Left ventricle myocardium inferior (tissue), 1 donor: ENCODE data around the gene RALGPS1. TPM values are rescaled to one million over a fixed set of nuclear protein-coding genes. Genes with fewer than 3 reads are reported as not detected.
A peak's percentile ranks its signal among the peaks of the same experiment; 100 is the strongest.

ENCODE experiments used
- DNase-seq: peaks from one replicate; pipeline ENCODE4 v3.0.0-alpha.2; 2020
- H3K27ac ChIP-seq: fragments of 200-600 bp; replicated peaks from 2 replicates; pipeline ENCODE4 v1.8.0; 2021
- H3K27me3 ChIP-seq: fragments of 200-600 bp; 2 replicates; pipeline ENCODE4 v1.8.0; 2021; ENCODE audit warnings: low read depth
- H3K36me3 ChIP-seq: fragments of 200-600 bp; 2 replicates; pipeline ENCODE4 v1.8.0; 2021
- H3K4me1 ChIP-seq: fragments of 200-600 bp; 2 replicates; pipeline ENCODE4 v1.8.0; 2021
- H3K4me3 ChIP-seq: fragments of 200-600 bp; 2 replicates; pipeline ENCODE4 v1.8.0; 2021; ENCODE audit warnings: mild to moderate bottlenecking, moderate library complexity
- H3K9me3 ChIP-seq: fragments of 200-600 bp; replicated peaks from 2 replicates; pipeline ENCODE4 v1.8.0; 2021
- CTCF ChIP-seq: fragments of 200-600 bp; IDR thresholded peaks from 2 replicates; pipeline ENCODE4 v1.8.0; 2021; ENCODE audit warnings: antibody characterized with exemption, mild to moderate bottlenecking, borderline replicate concordance
- intact Hi-C: fragments of 100-400 bp; cut with micrococcal nuclease; formaldehyde crosslinking; loops from one replicate; pipeline ENCODE4 v1.11.0; 2022
- total RNA-seq: library from RNA; stranded (reverse); fragmentation: NEBNext Ultra II Directional; extraction: Animal tissue kit (Norgen Biotek cat#: 25700); gene quantifications from one replicate; pipeline ENCODE4 v1.2.1, GENCODE V29; 2021
- donor health status: DM: no; HTN: yes; CAD: no; lungs with severe emphysema.

The RALGPS1 gene
- total RNA-seq, 1 donor from 2014 or later: 18.9 TPM

- H3K4me1 ChIP-seq: peaks cover 98% of the 10 kb centered on the region
- H3K27ac ChIP-seq: peak overlapping the region; percentile 49
- no peaks in the 10 kb centered on the region for H3K9me3 ChIP-seq
- intact Hi-C loops: no loop called here
- no peak for DNase-seq
- no peaks in the 10 kb centered on the region for H3K27me3 ChIP-seq
- peaks cover 5% of the 10 kb centered on the region for H3K36me3 ChIP-seq
- H3K4me3 ChIP-seq: no peak overlapping the region
- TF ChIP-seq CTCF: no peak
Measured at GRCh38 chr9:127116957-127117356, 202.4 kb downstream of the RALGPS1 start.

- Histone ChIP-seq H3K9me3 (no peaks in the 10 kb centered on the region), H3K4me3 (no peak overlapping the region), H3K27ac (peak overlapping the region; percentile 49), H3K36me3 (peaks cover 5% of the 10 kb centered on the region), H3K4me1 (peaks cover 95% of the 10 kb centered on the region), H3K27me3 (no peaks in the 10 kb centered on the region)
- TF ChIP-seq CTCF: no peak
- DNase-seq: no peak
- intact Hi-C loops: no loop called here
Measured at GRCh38 chr9:127117801-127118200, 203.2 kb downstream of the RALGPS1 start.

- no peak for TF ChIP-seq CTCF
- peaks cover 5% of the 10 kb centered on the region for H3K36me3 ChIP-seq
- DNase-seq: no peak
- intact Hi-C loops: no loop called here
- H3K9me3 ChIP-seq: no peaks in the 10 kb centered on the region
- no peak overlapping the region for H3K27ac ChIP-seq
- no peaks in the 10 kb centered on the region for H3K27me3 ChIP-seq
- H3K4me3 ChIP-seq: no peak overlapping the region
- peaks cover 95% of the 10 kb centered on the region for H3K4me1 ChIP-seq
Measured at GRCh38 chr9:127118597-127119319, 204.2 kb downstream of the RALGPS1 start.

GRCh38 chr9:127119320-127119709 lies 204.7 kb downstream of the RALGPS1 start:
- Histone ChIP-seq H3K36me3 (peaks cover 5% of the 10 kb centered on the region), H3K4me3 (peak overlapping the region; percentile 75), H3K27me3 (no peaks in the 10 kb centered on the region), H3K27ac (no peak overlapping the region), H3K9me3 (no peaks in the 10 kb centered on the region), H3K4me1 (peaks cover 93% of the 10 kb centered on the region)
- TF ChIP-seq CTCF: no peak
- no peak for DNase-seq
- intact Hi-C loops: no loop called here

GRCh38 chr9:127121628-127122175 lies 207.1 kb downstream of the RALGPS1 start:
- peaks cover 5% of the 10 kb centered on the region for H3K36me3 ChIP-seq
- H3K27ac ChIP-seq: peak overlapping the region; percentile 88
- no peak for DNase-seq
- TF ChIP-seq CTCF: no peak
- peaks cover 71% of the 10 kb centered on the region for H3K4me1 ChIP-seq
- H3K4me3 ChIP-seq: peak overlapping the region; percentile 75
- no peaks in the 10 kb centered on the region for H3K9me3 ChIP-seq
- no peaks in the 10 kb centered on the region for H3K27me3 ChIP-seq
- intact Hi-C loops: no loop called here
